ENCODE measurements around the gene PCYOX1L. TPM values are rescaled to one million over a fixed set of nuclear protein-coding genes. Genes with fewer than 3 reads are reported as not detected.

Gene PCYOX1L
- total and polyA plus RNA-seq, 2 of the 8 experiments (the other 6 are each of a cell fraction or from before 2014, with no cell fraction given): 6.8 to 17.2 TPM

GRCh38 chr5:149381986-149382338 lies 24.1 kb downstream of the PCYOX1L start:
- ChIA-PET CTCF (ENCODE audit: partially characterized antibody) (interaction anchor here (0.6 to 46.1 kb wide), 41 partner anchors 8 to 552 kb away, joined by 3 to 1310 read pairs (median 4); partner anchors contain the start of genes GRPEL2 and PCYOX1L), POLR2A (ENCODE audit: partially characterized antibody) (interaction anchor here (1.0 to 1.6 kb wide), 6 partner anchors 10 to 53 kb away, joined by 3 to 4 read pairs (median 3); no protein-coding TSS in a partner anchor)
- Histone ChIP-seq H3K4ac (replicated peaks; ENCODE audit: insufficient read length, low read depth, low read length) (no peak overlapping the region), H2BK12ac (ENCODE audit: low read depth, low read length) (no peak overlapping the region), H3K79me2 (ENCODE audit: control insufficient read depth in 1 of 2, insufficient read depth in 2 of 2, low read length in 2 of 2) (no peaks in the 10 kb centered on the region), H3K18ac (ENCODE audit: extremely low read depth, low read length) (0 out of 2 replicates have a peak overlapping the region, but pooled peaks have one; percentile 81), H3K27ac (ENCODE audit: low read depth, low read length) (no peak overlapping the region), H4K91ac (replicated peaks; ENCODE audit: insufficient read length, low read length) (no peak overlapping the region), H2BK120ac (replicated peaks; ENCODE audit: low read depth, low read length) (no peak overlapping the region), H3K4me3 (ENCODE audit: extremely low read depth in 1 of 4, insufficient read depth in 2 of 4, low read depth in 3 of 4, low read length in 4 of 4) (no peak overlapping the region), H4K8ac (ENCODE audit: extremely low read depth, insufficient read depth, low read length) (no peak overlapping the region; the same call in 1 of the 2 replicates), H4K5ac (ENCODE audit: insufficient read length, low read depth, low read length) (no peak overlapping the region), H2BK5ac (ENCODE audit: low read depth, low read length) (no peak overlapping the region), H3K23ac (ENCODE audit: insufficient read length) (no peak overlapping the region), H3K9me3 (ENCODE audit: insufficient read depth in 2 of 2, low read depth in 1 of 2, low read length in 1 of 2) (no peaks in the 10 kb centered on the region), H3K9ac (replicated peaks in 1 of 4; ENCODE audit: extremely low read depth in 1 of 4, low read depth in 3 of 4, low read length in 3 of 4) (no peak overlapping the region), H2BK15ac (ENCODE audit: low read length) (no peak overlapping the region), H3K56ac (replicated peaks; ENCODE audit: insufficient read length, low read depth, low read length) (no peak overlapping the region), H3K36me3 (ENCODE audit: control insufficient read depth in 2 of 4, insufficient read depth in 4 of 4, low read length in 3 of 4) (no peaks in the 10 kb centered on the region), H3K27me3 (replicated peaks in 1 of 4; ENCODE audit: control insufficient read depth in 3 of 4, extremely low read depth in 1 of 4, insufficient read depth in 3 of 4, low read length in 3 of 4) (no peaks in the 10 kb centered on the region), H2AFZ (ENCODE audit: low read length) (peak overlapping the region; percentile 81; the same call in 1 of the 2 replicates), H3K79me1 (ENCODE audit: low read depth, low read length) (no peaks in the 10 kb centered on the region), H3K14ac (ENCODE audit: insufficient read length) (no peak overlapping the region), H2BK20ac (ENCODE audit: low read length) (no peak overlapping the region), H4K20me1 (replicated peaks in 1 of 2; ENCODE audit: control insufficient read depth in 1 of 2, insufficient read depth in 2 of 2, low read length in 2 of 2) (no peaks in the 10 kb centered on the region), H3K4me2 (ENCODE audit: insufficient read depth in 1 of 2, low read depth in 2 of 2, low read length in 2 of 2) (no peak overlapping the region), H3K23me2 (ENCODE audit: low read depth, low read length) (no peaks in the 10 kb centered on the region), H3K4me1 (replicated peaks in 1 of 4; ENCODE audit: control insufficient read depth in 3 of 4, insufficient read depth in 4 of 4, low read length in 3 of 4) (no peaks in the 10 kb centered on the region; a peak in 3 of 7 replicates), H2AK5ac (ENCODE audit: low read depth, low read length) (no peak overlapping the region)
- WGBS, 2 experiments (ENCODE audit: extremely low coverage in 1 of 2, insufficient coverage in 1 of 2, insufficient read length in 1 of 2, insufficient replicate concordance in 2 of 2, low coverage in 1 of 2, low lambda C conversion rate in 2 of 2, missing lambda C conversion rate in 1 of 2): 53% methylated on average over 16 of the region's 16 CpGs; no CpG with 5 or more reads in 1 of the 2 experiments
- peak; percentile 56 to 96 for DNase-seq (ENCODE audit: low read depth in 1 of 2, low spot score in 2 of 2)
- no peak for FAIRE-seq
- TF ChIP-seq GABPA (IDR thresholded peaks at IDR 0.05; ENCODE audit: borderline replicate concordance, insufficient read depth, low read length) (peak; percentile 55; the same call in 1 of the 2 replicates), EZH2 (IDR thresholded peaks at IDR 0.05; ENCODE audit: low read depth, low read length, severe bottlenecking) (no peak), RAD21 (IDR thresholded peaks at IDR 0.05 in 1 of 2, conservative IDR thresholded peaks at IDR 0.05 in 1 of 2; ENCODE audit: low read depth in 2 of 2, low read length in 2 of 2) (peak; percentile 87 to 93), CHD2 (IDR thresholded peaks at IDR 0.05; ENCODE audit: low read length) (0 out of 2 replicates have a peak, but pooled peaks have one; percentile 38), YY1 (IDR thresholded peaks at IDR 0.05; ENCODE audit: low read depth, low read length) (0 out of 2 replicates have a peak, but pooled peaks have one; percentile 38), CTCF (IDR thresholded peaks at IDR 0.05; ENCODE audit: control extremely low read depth in 1 of 3, insufficient read depth in 1 of 3, low read depth in 1 of 3, low read length in 3 of 3) (peak; percentile 96 to 97 (median 97)), MAX (IDR thresholded peaks at IDR 0.05) (0 out of 2 replicates have a peak, but pooled peaks have one; percentile 18)
- TF ChIP-seq, protein P1, sequence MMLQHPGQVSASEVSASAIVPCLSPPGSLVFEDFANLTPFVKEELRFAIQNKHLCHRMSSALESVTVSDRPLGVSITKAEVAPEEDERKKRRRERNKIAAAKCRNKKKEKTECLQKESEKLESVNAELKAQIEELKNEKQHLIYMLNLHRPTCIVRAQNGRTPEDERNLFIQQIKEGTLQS (IDR thresholded peaks at IDR 0.05; ENCODE audit: insufficient read depth, low read depth, low read length): peak; percentile 8; the same call in 1 of the 2 replicates
